Stimulated activated memory B cell treated with anti-CD40 and anti-IgM and Interleukin-4, amounts not matched to agents 10 μg/mL and 1 μg/mL and 100 μg/mL, for 72 hours (primary cell): ENCODE data around the gene INSIG1.

Experiments used
- ATAC-seq: fragments of 150-1000 bp; cut with Tn5 transposase; 2 replicates; pipeline ENCODE4 v1.10.0; 2021
- H3K27ac Mint-ChIP-seq: one replicate; pipeline ENCODE4 v1.8.0; 2022; ENCODE audit warnings: mild to moderate bottlenecking, mixed read lengths
- H3K27me3 Mint-ChIP-seq: one replicate; pipeline ENCODE4 v1.8.0; 2022; ENCODE audit warnings: mixed read lengths
- H3K36me3 Mint-ChIP-seq: one replicate; pipeline ENCODE4 v1.8.0; 2022; ENCODE audit warnings: mixed read lengths
- H3K4me1 Mint-ChIP-seq: one replicate; pipeline ENCODE4 v1.8.0; 2022; ENCODE audit warnings: mixed read lengths
- H3K4me3 Mint-ChIP-seq: one replicate; pipeline ENCODE4 v1.8.0; 2022; ENCODE audit warnings: mild to moderate bottlenecking, moderate library complexity, mixed read lengths
- H3K9me3 Mint-ChIP-seq: one replicate; pipeline ENCODE4 v1.8.0; 2022; ENCODE audit warnings: mixed read lengths

INSIG1 gene

GRCh38 chr7:155261031-155261985 is 36.4 kb upstream of the INSIG1 start:
- Mint-ChIP-seq H3K36me3 (no peaks in the 10 kb centered on the region), H3K27ac (no peak overlapping the region), H3K4me1 (no peaks in the 10 kb centered on the region), H3K4me3 (no peak overlapping the region), H3K27me3 (peaks cover 26% of the 10 kb centered on the region), H3K9me3 (no peaks in the 10 kb centered on the region)
- no peak for ATAC-seq

GRCh38 chr7:155262031-155262430 is 35.6 kb upstream of the INSIG1 start:
- H3K9me3 Mint-ChIP-seq: no peaks in the 10 kb centered on the region
- H3K36me3 Mint-ChIP-seq: no peaks in the 10 kb centered on the region
- H3K27ac Mint-ChIP-seq: no peak overlapping the region
- no peak overlapping the region for H3K4me3 Mint-ChIP-seq
- no peaks in the 10 kb centered on the region for H3K4me1 Mint-ChIP-seq
- no peak for ATAC-seq
- H3K27me3 Mint-ChIP-seq: peaks cover 22% of the 10 kb centered on the region

GRCh38 chr7:155263051-155263450 is 34.6 kb upstream of the INSIG1 start:
- Mint-ChIP-seq H3K27ac (no peak overlapping the region), H3K27me3 (peaks cover 12% of the 10 kb centered on the region), H3K9me3 (no peaks in the 10 kb centered on the region), H3K36me3 (no peaks in the 10 kb centered on the region), H3K4me3 (no peak overlapping the region), H3K4me1 (no peaks in the 10 kb centered on the region)
- peak; percentile 29 for ATAC-seq

- Mint-ChIP-seq H3K36me3 (no peaks in the 10 kb centered on the region), H3K27ac (no peak overlapping the region), H3K9me3 (no peaks in the 10 kb centered on the region), H3K4me3 (no peak overlapping the region), H3K27me3 (peaks cover 12% of the 10 kb centered on the region), H3K4me1 (no peaks in the 10 kb centered on the region)
- ATAC-seq: no peak
Measured at GRCh38 chr7:155263581-155264143, 34.0 kb upstream of the INSIG1 start.

GRCh38 chr7:155265144-155265543 is 32.5 kb upstream of the INSIG1 start:
- H3K4me1 Mint-ChIP-seq: no peaks in the 10 kb centered on the region
- no peak overlapping the region for H3K27ac Mint-ChIP-seq
- H3K9me3 Mint-ChIP-seq: no peaks in the 10 kb centered on the region
- no peak overlapping the region for H3K4me3 Mint-ChIP-seq
- no peaks in the 10 kb centered on the region for H3K36me3 Mint-ChIP-seq
- peaks cover 11% of the 10 kb centered on the region for H3K27me3 Mint-ChIP-seq
- ATAC-seq: no peak

- no peak overlapping the region for H3K27ac Mint-ChIP-seq
Measured at GRCh38 chr7:155265961-155266360, 31.7 kb upstream of the INSIG1 start.

GRCh38 chr7:155266440-155266839 is 31.2 kb upstream of the INSIG1 start:
- H3K9me3 Mint-ChIP-seq: no peaks in the 10 kb centered on the region
- no peak overlapping the region for H3K27ac Mint-ChIP-seq
- no peaks in the 10 kb centered on the region for H3K4me1 Mint-ChIP-seq
- H3K27me3 Mint-ChIP-seq: peaks cover 11% of the 10 kb centered on the region
- no peaks in the 10 kb centered on the region for H3K36me3 Mint-ChIP-seq
- no peak overlapping the region for H3K4me3 Mint-ChIP-seq
- no peak for ATAC-seq

More at GRCh38 chr7:155265961-155266360, 31.7 kb upstream of the INSIG1 start:
- no peak for ATAC-seq
- H3K27me3 Mint-ChIP-seq: peaks cover 11% of the 10 kb centered on the region
- no peaks in the 10 kb centered on the region for H3K9me3 Mint-ChIP-seq
- no peaks in the 10 kb centered on the region for H3K36me3 Mint-ChIP-seq
- no peaks in the 10 kb centered on the region for H3K4me1 Mint-ChIP-seq
- no peak overlapping the region for H3K4me3 Mint-ChIP-seq

GRCh38 chr7:155267023-155267422 is 30.7 kb upstream of the INSIG1 start:
- Mint-ChIP-seq H3K9me3 (no peaks in the 10 kb centered on the region), H3K4me1 (no peaks in the 10 kb centered on the region), H3K36me3 (no peaks in the 10 kb centered on the region), H3K27ac (no peak overlapping the region), H3K27me3 (peaks cover 11% of the 10 kb centered on the region), H3K4me3 (no peak overlapping the region)
- no peak for ATAC-seq

GRCh38 chr7:155267436-155267835 is 30.2 kb upstream of the INSIG1 start:
- no peaks in the 10 kb centered on the region for H3K9me3 Mint-ChIP-seq
- H3K36me3 Mint-ChIP-seq: no peaks in the 10 kb centered on the region
- no peak for ATAC-seq
- H3K4me1 Mint-ChIP-seq: no peaks in the 10 kb centered on the region
- peaks cover 11% of the 10 kb centered on the region for H3K27me3 Mint-ChIP-seq
- H3K4me3 Mint-ChIP-seq: no peak overlapping the region
- no peak overlapping the region for H3K27ac Mint-ChIP-seq

GRCh38 chr7:155268211-155268610 is 29.5 kb upstream of the INSIG1 start:
- H3K4me1 Mint-ChIP-seq: no peaks in the 10 kb centered on the region
- H3K9me3 Mint-ChIP-seq: no peaks in the 10 kb centered on the region
- H3K36me3 Mint-ChIP-seq: no peaks in the 10 kb centered on the region
- no peak for ATAC-seq
- H3K27me3 Mint-ChIP-seq: peaks cover 11% of the 10 kb centered on the region
- no peak overlapping the region for H3K4me3 Mint-ChIP-seq
- H3K27ac Mint-ChIP-seq: no peak overlapping the region

- H3K4me3 Mint-ChIP-seq: no peak overlapping the region
- no peak for ATAC-seq
Measured at GRCh38 chr7:155268921-155269650, 28.6 kb upstream of the INSIG1 start.

GRCh38 chr7:155269766-155270585 is 27.7 kb upstream of the INSIG1 start:
- H3K9me3 Mint-ChIP-seq: no peaks in the 10 kb centered on the region
- no peaks in the 10 kb centered on the region for H3K36me3 Mint-ChIP-seq
- H3K4me3 Mint-ChIP-seq: no peak overlapping the region
- no peaks in the 10 kb centered on the region for H3K4me1 Mint-ChIP-seq
- H3K27ac Mint-ChIP-seq: no peak overlapping the region
- H3K27me3 Mint-ChIP-seq: peaks cover 11% of the 10 kb centered on the region
- ATAC-seq: no peak

More at GRCh38 chr7:155268921-155269650, 28.6 kb upstream of the INSIG1 start:
- H3K27me3 Mint-ChIP-seq: peaks cover 11% of the 10 kb centered on the region
- no peaks in the 10 kb centered on the region for H3K4me1 Mint-ChIP-seq
- no peaks in the 10 kb centered on the region for H3K9me3 Mint-ChIP-seq
- no peak overlapping the region for H3K27ac Mint-ChIP-seq
- no peaks in the 10 kb centered on the region for H3K36me3 Mint-ChIP-seq

GRCh38 chr7:155270861-155271260 is 26.8 kb upstream of the INSIG1 start:
- Mint-ChIP-seq H3K27me3 (peaks cover 11% of the 10 kb centered on the region), H3K4me3 (no peak overlapping the region), H3K27ac (no peak overlapping the region), H3K4me1 (no peaks in the 10 kb centered on the region), H3K36me3 (no peaks in the 10 kb centered on the region), H3K9me3 (no peaks in the 10 kb centered on the region)
- ATAC-seq: no peak

GRCh38 chr7:155274633-155275355 is 22.9 kb upstream of the INSIG1 start:
- ATAC-seq: no peak
- no peaks in the 10 kb centered on the region for H3K36me3 Mint-ChIP-seq
- H3K4me3 Mint-ChIP-seq: no peak overlapping the region
- H3K9me3 Mint-ChIP-seq: no peaks in the 10 kb centered on the region
- H3K27ac Mint-ChIP-seq: no peak overlapping the region
- no peaks in the 10 kb centered on the region for H3K27me3 Mint-ChIP-seq
- H3K4me1 Mint-ChIP-seq: no peaks in the 10 kb centered on the region
